K562 (cell line): Measurements from ENCODE around the gene MIEF1. TPM values are rescaled to one million over a fixed set of nuclear protein-coding genes. Genes with fewer than 3 reads are reported as not detected.

Experiments used
- CHD1 ChIP-seq: fragments of 200-600 bp; sonication (generic); IDR thresholded peaks from one replicate; pipeline ENCODE4 v1.6.1; 2012; ENCODE audit warnings: mild to moderate bottlenecking, moderate library complexity, low read length, inconsistent platforms
- FIP1L1 ChIP-seq: fragments of 200-400 bp; formaldehyde crosslinking; IDR thresholded peaks from 2 replicates; pipeline ENCODE4 v1.6.1; 2018; ENCODE audit warnings: mild to moderate bottlenecking, low read depth, low read length; ENCODE audit not compliant: poor library complexity, severe bottlenecking
- HDGF ChIP-seq: fragments of 450-650 bp; IDR thresholded peaks from 2 replicates; pipeline ENCODE4 v1.6.1; 2016
- NFATC3 ChIP-seq: fragments of 450-650 bp; IDR thresholded peaks from 2 replicates; pipeline ENCODE4 v1.6.1; 2017; ENCODE audit warnings: mild to moderate bottlenecking
- POLR2B ChIP-seq: fragments of 450-650 bp; IDR thresholded peaks from 2 replicates; pipeline ENCODE4 v1.6.1; 2018; ENCODE audit warnings: low read depth; ENCODE audit not compliant: partially characterized antibody
- RAD21 ChIP-seq, 2 experiments: fragments of 250-450 bp in 1 of 2; fragments of 450-650 bp in 1 of 2; sonication (Bioruptor Pico) in 1 of 2; formaldehyde crosslinking in 1 of 2; IDR thresholded peaks in 1 of 2; conservative IDR thresholded peaks in 1 of 2; 2 replicates each; pipeline versions ENCODE4 v1.4.0 to v1.8.0; 2020 to 2022; ENCODE audit warnings: mild to moderate bottlenecking in 2 of 2, moderate library complexity in 1 of 2
- RBM14 ChIP-seq: fragments of 200-400 bp; formaldehyde crosslinking; IDR thresholded peaks from 2 replicates; pipeline ENCODE4 v1.6.1; 2018; ENCODE audit warnings: low read depth, mild to moderate bottlenecking, low read length, moderate library complexity, borderline replicate concordance; ENCODE audit not compliant: insufficient read depth
- SAP30 ChIP-seq: fragments of 200-600 bp; sonication (generic); IDR thresholded peaks from 2 replicates; pipeline ENCODE4 v1.6.1; 2012; ENCODE audit warnings: borderline replicate concordance, low read depth, mild to moderate bottlenecking, moderate library complexity, low read length, control low read depth, inconsistent platforms; ENCODE audit not compliant: insufficient read depth, poor library complexity, severe bottlenecking
- SNRNP70 ChIP-seq: fragments of 200-400 bp; formaldehyde crosslinking; optimal IDR thresholded peaks from 2 replicates; pipeline ENCODE3; 2017; ENCODE audit warnings: low read depth, low read length
- SRSF7 ChIP-seq: fragments of 200-400 bp; formaldehyde crosslinking; optimal IDR thresholded peaks from 2 replicates; pipeline ENCODE3; 2017; ENCODE audit warnings: mild to moderate bottlenecking, low read depth, low read length
- THRAP3 ChIP-seq: fragments of 450-650 bp; IDR thresholded peaks from 2 replicates; pipeline ENCODE4 v1.6.1; 2016; ENCODE audit warnings: mild to moderate bottlenecking, inconsistent platforms, borderline replicate concordance
- ZFPM2 ChIP-seq: fragments of 250-450 bp; sonication (Bioruptor Pico); IDR thresholded peaks from 2 replicates; pipeline ENCODE4 v1.5.1; 2022; ENCODE audit warnings: mild to moderate bottlenecking
- ZNF124 ChIP-seq: sonication (generic); formaldehyde crosslinking; IDR thresholded peaks from 2 replicates; pipeline ENCODE4 v1.8.1; 2022; ENCODE audit warnings: missing genetic modification reagents
- ZNF175 ChIP-seq: fragments of 200-800 bp; sonication (Bioruptor generic); IDR thresholded peaks from 2 replicates; pipeline ENCODE4 v1.6.1; 2016; ENCODE audit warnings: low read depth, mild to moderate bottlenecking, missing genetic modification characterization, missing compliant biosample characterization
- ZNF507 ChIP-seq: conservative IDR thresholded peaks from 2 replicates; pipeline ENCODE4 v1.6.1; 2017; ENCODE audit warnings: missing genetic modification characterization, missing compliant biosample characterization
- polyA plus RNA-seq, 8 experiments: library from polyadenylated mRNA; depleted of rRNA in 4 of 8; stranded (reverse) in 5 of 8; unstranded in 3 of 8; fragments of >200 nt; fragmentation: Nextera tagmentation in 2 of 8; fragmentation: Illumina TruSeq in 1 of 8; extraction: Ambion mirVana in 2 of 8; extraction: Trizol in 1 of 8; gene quantifications; 2 replicates each; pipeline versions ENCODE4 v1.2.1 to v1.2.3, GENCODE V29; 2011 to 2014; ENCODE audit warnings: inconsistent platforms in 1 of 8, missing spikeins in 1 of 8
- total RNA-seq, 7 experiments: library from RNA; depleted of rRNA in 6 of 7; stranded (reverse); fragments of >200 nt in 6 of 7; fragmentation: Illumina TruSeq in 2 of 7; extraction: Trizol in 2 of 7; gene quantifications; 2 replicates each; pipeline versions ENCODE4 v1.2.1 to v1.2.3, GENCODE V29; 2011 to 2021; ENCODE audit warnings: low replicate concordance in 1 of 7
- TF ChIP-seq, protein P1 (sequence below): fragments of 250-450 bp; sonication (Bioruptor Pico); IDR thresholded peaks from 2 replicates; pipeline ENCODE4 v1.5.0; 2021
- TF ChIP-seq, protein P2 (sequence below), 2 experiments: fragments of 450-650 bp in 1 of 2; IDR thresholded peaks; 2 replicates each; pipeline ENCODE4 v1.6.1; 2011 to 2017; ENCODE audit warnings: low read depth in 2 of 2, antibody characterized with exemption in 1 of 2, borderline replicate concordance in 1 of 2, low read length in 1 of 2, mild to moderate bottlenecking in 1 of 2, mixed read lengths in 1 of 2; ENCODE audit not compliant: control insufficient read depth in 1 of 2
- TF ChIP-seq, protein P3 (sequence below): fragments of 450-650 bp; IDR thresholded peaks from 2 replicates; pipeline ENCODE4 v1.6.1; 2018; ENCODE audit not compliant: partially characterized antibody

Gene MIEF1
- total and polyA plus RNA-seq, 9 of the 15 experiments (the other 6 are each of a cell fraction or from before 2014, with no cell fraction given): 10.9 to 51.8 (median 25.5) TPM

DNA sequence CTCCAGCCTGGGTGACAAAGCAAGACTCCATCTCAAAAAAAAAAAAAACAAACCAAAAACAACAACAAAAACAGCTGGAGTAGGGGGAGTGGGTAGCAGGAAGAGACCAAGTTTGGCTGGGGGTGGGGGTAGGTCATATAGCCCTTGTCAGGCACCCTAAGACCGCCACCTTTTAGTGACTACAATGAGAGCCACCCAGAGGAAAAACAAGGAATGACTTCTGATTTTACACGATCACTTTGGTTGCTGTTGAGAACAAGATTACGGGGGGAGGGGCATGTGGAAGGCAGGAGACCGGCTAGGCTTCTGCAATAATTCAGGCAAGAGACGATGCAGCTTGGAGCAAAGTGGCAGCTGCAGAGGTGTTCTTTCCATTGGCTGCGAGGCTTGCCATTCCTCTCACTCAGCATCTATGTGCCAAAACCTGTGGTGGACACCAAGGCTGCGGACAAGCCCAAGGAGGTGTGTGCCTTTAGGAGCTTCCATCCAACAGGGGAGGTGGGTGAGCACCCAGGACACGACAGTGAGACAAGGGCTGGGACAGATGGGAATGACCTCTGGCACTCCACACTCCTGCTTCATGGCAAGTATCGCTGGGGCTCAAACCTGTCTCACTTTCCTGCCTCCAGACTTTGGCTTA is 28.7 kb downstream of the MIEF1 start (continued):
- TF ChIP-seq FIP1L1: no peak
- TF ChIP-seq, protein P1, sequence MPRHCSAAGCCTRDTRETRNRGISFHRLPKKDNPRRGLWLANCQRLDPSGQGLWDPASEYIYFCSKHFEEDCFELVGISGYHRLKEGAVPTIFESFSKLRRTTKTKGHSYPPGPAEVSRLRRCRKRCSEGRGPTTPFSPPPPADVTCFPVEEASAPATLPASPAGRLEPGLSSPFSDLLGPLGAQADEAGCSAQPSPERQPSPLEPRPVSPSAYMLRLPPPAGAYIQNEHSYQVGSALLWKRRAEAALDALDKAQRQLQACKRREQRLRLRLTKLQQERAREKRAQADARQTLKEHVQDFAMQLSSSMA (CRISPR knock-in tag): no peak
- TF ChIP-seq ZFPM2 (CRISPR knock-in tag): no peak
- no peak for TF ChIP-seq ZNF507 (tag)
- no peak for TF ChIP-seq SRSF7
- 0 out of 2 replicates have a peak, but pooled peaks have one; percentile 10 for TF ChIP-seq HDGF
- TF ChIP-seq, protein P2, sequence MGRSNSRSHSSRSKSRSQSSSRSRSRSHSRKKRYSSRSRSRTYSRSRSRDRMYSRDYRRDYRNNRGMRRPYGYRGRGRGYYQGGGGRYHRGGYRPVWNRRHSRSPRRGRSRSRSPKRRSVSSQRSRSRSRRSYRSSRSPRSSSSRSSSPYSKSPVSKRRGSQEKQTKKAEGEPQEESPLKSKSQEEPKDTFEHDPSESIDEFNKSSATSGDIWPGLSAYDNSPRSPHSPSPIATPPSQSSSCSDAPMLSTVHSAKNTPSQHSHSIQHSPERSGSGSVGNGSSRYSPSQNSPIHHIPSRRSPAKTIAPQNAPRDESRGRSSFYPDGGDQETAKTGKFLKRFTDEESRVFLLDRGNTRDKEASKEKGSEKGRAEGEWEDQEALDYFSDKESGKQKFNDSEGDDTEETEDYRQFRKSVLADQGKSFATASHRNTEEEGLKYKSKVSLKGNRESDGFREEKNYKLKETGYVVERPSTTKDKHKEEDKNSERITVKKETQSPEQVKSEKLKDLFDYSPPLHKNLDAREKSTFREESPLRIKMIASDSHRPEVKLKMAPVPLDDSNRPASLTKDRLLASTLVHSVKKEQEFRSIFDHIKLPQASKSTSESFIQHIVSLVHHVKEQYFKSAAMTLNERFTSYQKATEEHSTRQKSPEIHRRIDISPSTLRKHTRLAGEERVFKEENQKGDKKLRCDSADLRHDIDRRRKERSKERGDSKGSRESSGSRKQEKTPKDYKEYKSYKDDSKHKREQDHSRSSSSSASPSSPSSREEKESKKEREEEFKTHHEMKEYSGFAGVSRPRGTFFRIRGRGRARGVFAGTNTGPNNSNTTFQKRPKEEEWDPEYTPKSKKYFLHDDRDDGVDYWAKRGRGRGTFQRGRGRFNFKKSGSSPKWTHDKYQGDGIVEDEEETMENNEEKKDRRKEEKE (IDR thresholded peaks at IDR 0.05; ENCODE audit: borderline replicate concordance in 1 of 2, control insufficient read depth in 1 of 2, low read depth in 2 of 2, low read length in 1 of 2): no peak
- TF ChIP-seq SNRNP70: no peak
- TF ChIP-seq SAP30: no peak
- no peak for TF ChIP-seq ZNF175 (CRISPR knock-in tag)
- no peak for TF ChIP-seq THRAP3
- TF ChIP-seq, protein P3, sequence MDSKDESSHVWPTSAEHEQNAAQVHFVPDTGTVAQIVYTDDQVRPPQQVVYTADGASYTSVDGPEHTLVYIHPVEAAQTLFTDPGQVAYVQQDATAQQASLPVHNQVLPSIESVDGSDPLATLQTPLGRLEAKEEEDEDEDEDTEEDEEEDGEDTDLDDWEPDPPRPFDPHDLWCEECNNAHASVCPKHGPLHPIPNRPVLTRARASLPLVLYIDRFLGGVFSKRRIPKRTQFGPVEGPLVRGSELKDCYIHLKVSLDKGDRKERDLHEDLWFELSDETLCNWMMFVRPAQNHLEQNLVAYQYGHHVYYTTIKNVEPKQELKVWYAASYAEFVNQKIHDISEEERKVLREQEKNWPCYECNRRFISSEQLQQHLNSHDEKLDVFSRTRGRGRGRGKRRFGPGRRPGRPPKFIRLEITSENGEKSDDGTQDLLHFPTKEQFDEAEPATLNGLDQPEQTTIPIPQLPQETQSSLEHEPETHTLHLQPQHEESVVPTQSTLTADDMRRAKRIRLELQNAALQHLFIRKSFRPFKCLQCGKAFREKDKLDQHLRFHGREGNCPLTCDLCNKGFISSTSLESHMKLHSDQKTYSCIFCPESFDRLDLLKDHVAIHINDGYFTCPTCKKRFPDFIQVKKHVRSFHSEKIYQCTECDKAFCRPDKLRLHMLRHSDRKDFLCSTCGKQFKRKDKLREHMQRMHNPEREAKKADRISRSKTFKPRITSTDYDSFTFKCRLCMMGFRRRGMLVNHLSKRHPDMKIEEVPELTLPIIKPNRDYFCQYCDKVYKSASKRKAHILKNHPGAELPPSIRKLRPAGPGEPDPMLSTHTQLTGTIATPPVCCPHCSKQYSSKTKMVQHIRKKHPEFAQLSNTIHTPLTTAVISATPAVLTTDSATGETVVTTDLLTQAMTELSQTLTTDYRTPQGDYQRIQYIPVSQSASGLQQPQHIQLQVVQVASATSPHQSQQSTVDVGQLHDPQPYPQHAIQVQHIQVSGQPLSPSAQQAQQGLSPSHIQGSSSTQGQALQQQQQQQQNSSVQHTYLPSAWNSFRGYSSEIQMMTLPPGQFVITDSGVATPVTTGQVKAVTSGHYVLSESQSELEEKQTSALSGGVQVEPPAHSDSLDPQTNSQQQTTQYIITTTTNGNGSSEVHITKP: peak; percentile 96
- TF ChIP-seq RAD21 (CRISPR knock-in tag; conservative IDR thresholded peaks at IDR 0.05 in 1 of 2, IDR thresholded peaks at IDR 0.05 in 1 of 2): peak in 1 of 2 experiments; percentile 30; a peak in 1 of 4 replicates
- no peak for TF ChIP-seq NFATC3
- TF ChIP-seq POLR2B: no peak
- TF ChIP-seq ZNF124 (CRISPR knock-in tag): no peak
- no peak for TF ChIP-seq RBM14
- TF ChIP-seq CHD1: no peak
